ENCODE data around the gene FRMD4A. TPM values are rescaled to one million over a fixed set of nuclear protein-coding genes. Genes with fewer than 3 reads are reported as not detected.

The FRMD4A gene
- polyA plus RNA-seq, 1 donor (not counting 4 experiments of a cell fraction or from before 2014, with no cell fraction given) = 12.9 TPM

- Histone ChIP-seq H3K9ac (ENCODE audit: control insufficient read depth, extremely low read depth, insufficient read depth, low read length) (no peak overlapping the region), H3K27me3 (ENCODE audit: control insufficient read depth, extremely low read depth, insufficient read depth, low read length) (peaks cover 10% of the 10 kb centered on the region), H3K27ac (ENCODE audit: control insufficient read depth, insufficient read depth, low read length) (no peak overlapping the region), H3K79me2 (ENCODE audit: control insufficient read depth, insufficient read depth, low read length) (no peaks in the 10 kb centered on the region), H3K4me2 (ENCODE audit: control insufficient read depth, extremely low read depth, insufficient read depth, low read depth, low read length) (no peak overlapping the region), H3K4me3 (ENCODE audit: control insufficient read depth in 2 of 3, extremely low read depth in 1 of 3, insufficient read depth in 2 of 3, low read depth in 1 of 3, low read length in 3 of 3) (no peak overlapping the region), H3K9me1 (ENCODE audit: control insufficient read depth, extremely low read depth, insufficient read depth, low read length) (no peaks in the 10 kb centered on the region), H2AFZ (ENCODE audit: control insufficient read depth, low read length) (no peak overlapping the region), H3K36me3 (ENCODE audit: control insufficient read depth in 2 of 2, extremely low read depth in 1 of 2, insufficient read depth in 2 of 2, low read length in 2 of 2) (no peaks in the 10 kb centered on the region), H3K4me1 (ENCODE audit: control insufficient read depth, extremely low read depth, insufficient read depth, low read length) (peaks cover 9% of the 10 kb centered on the region), H4K20me1 (ENCODE audit: control insufficient read depth, extremely low read depth, insufficient read depth, low read length) (no peaks in the 10 kb centered on the region), H3K9me3 (ENCODE audit: control insufficient read depth, low read depth, low read length) (no peaks in the 10 kb centered on the region)
- dilution Hi-C loops (cut with MboI; ENCODE audit: extremely low pct_ligation_motif_present, low sequenced_read_pairs) = loop anchor here (10.0 kb wide), 1 partner anchor 304 kb away; no protein-coding TSS in a partner anchor
- no peak for FAIRE-seq
- DNase-seq (ENCODE audit: low read depth, low spot score) = no peak
- TF ChIP-seq EZH2 (IDR thresholded peaks at IDR 0.05; ENCODE audit: low read length) = no peak
- TF ChIP-seq, protein P1, sequence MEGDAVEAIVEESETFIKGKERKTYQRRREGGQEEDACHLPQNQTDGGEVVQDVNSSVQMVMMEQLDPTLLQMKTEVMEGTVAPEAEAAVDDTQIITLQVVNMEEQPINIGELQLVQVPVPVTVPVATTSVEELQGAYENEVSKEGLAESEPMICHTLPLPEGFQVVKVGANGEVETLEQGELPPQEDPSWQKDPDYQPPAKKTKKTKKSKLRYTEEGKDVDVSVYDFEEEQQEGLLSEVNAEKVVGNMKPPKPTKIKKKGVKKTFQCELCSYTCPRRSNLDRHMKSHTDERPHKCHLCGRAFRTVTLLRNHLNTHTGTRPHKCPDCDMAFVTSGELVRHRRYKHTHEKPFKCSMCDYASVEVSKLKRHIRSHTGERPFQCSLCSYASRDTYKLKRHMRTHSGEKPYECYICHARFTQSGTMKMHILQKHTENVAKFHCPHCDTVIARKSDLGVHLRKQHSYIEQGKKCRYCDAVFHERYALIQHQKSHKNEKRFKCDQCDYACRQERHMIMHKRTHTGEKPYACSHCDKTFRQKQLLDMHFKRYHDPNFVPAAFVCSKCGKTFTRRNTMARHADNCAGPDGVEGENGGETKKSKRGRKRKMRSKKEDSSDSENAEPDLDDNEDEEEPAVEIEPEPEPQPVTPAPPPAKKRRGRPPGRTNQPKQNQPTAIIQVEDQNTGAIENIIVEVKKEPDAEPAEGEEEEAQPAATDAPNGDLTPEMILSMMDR (optimal IDR thresholded peaks at IDR 0.05 in 1 of 3, IDR thresholded peaks at IDR 0.05 in 1 of 3, conservative IDR thresholded peaks at IDR 0.05 in 1 of 3; ENCODE audit: extremely low read depth in 1 of 3, insufficient read depth in 2 of 3, low read length in 3 of 3) = no peak
These were observed 149.7 kb downstream of the FRMD4A start for GRCh38 chr10:14180911-14181566.

DNA sequence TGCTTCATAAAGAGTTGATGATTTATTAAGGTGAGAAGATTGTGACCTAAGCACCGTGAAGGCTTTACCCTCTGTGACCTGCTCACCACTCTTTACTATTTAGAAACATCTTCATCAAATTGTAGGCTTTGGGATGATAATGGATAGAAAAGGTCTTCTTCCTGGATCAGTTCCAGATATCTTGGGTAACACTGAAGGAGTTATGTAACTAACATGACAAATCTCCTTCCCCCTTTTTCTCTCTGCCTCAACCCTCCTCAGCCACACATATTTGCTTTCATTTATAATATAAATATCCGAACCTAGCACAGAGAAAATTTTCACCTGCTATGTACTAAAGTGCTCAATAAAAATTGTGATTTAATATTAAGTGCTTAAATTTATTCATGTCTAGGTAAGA lies 151.5 kb downstream of the FRMD4A start:
- H4K20me1 ChIP-seq (ENCODE audit: control insufficient read depth, extremely low read depth, insufficient read depth, low read length) = no peaks in the 10 kb centered on the region
- H3K9ac ChIP-seq (ENCODE audit: control insufficient read depth, extremely low read depth, insufficient read depth, low read length) = no peak overlapping the region
- H3K9me1 ChIP-seq (ENCODE audit: control insufficient read depth, extremely low read depth, insufficient read depth, low read length) = no peaks in the 10 kb centered on the region
- no peaks in the 10 kb centered on the region for H3K79me2 ChIP-seq (ENCODE audit: control insufficient read depth, insufficient read depth, low read length)
- peaks cover 25% of the 10 kb centered on the region for H3K27me3 ChIP-seq (ENCODE audit: control insufficient read depth, extremely low read depth, insufficient read depth, low read length)
- no peaks in the 10 kb centered on the region for H3K9me3 ChIP-seq (ENCODE audit: control insufficient read depth, low read depth, low read length)
- no peaks in the 10 kb centered on the region for H3K36me3 ChIP-seq (ENCODE audit: control insufficient read depth in 2 of 2, extremely low read depth in 1 of 2, insufficient read depth in 2 of 2, low read length in 2 of 2)
- no peak overlapping the region for H3K4me3 ChIP-seq (ENCODE audit: control insufficient read depth in 2 of 3, extremely low read depth in 1 of 3, insufficient read depth in 2 of 3, low read depth in 1 of 3, low read length in 3 of 3)
- DNase-seq (ENCODE audit: low read depth, low spot score) (no peak), FAIRE-seq (no peak)
- TF ChIP-seq, protein P1 (optimal IDR thresholded peaks at IDR 0.05 in 1 of 3, IDR thresholded peaks at IDR 0.05 in 1 of 3, conservative IDR thresholded peaks at IDR 0.05 in 1 of 3; ENCODE audit: extremely low read depth in 1 of 3, insufficient read depth in 2 of 3, low read length in 3 of 3) = no peak
- no peak for TF ChIP-seq EZH2 (IDR thresholded peaks at IDR 0.05; ENCODE audit: low read length)
- peaks cover 2% of the 10 kb centered on the region for H3K4me1 ChIP-seq (ENCODE audit: control insufficient read depth, extremely low read depth, insufficient read depth, low read length)
- no peak overlapping the region for H2AFZ ChIP-seq (ENCODE audit: control insufficient read depth, low read length)
- dilution Hi-C loops (cut with MboI; ENCODE audit: extremely low pct_ligation_motif_present, low sequenced_read_pairs) = no loop called here
- no peak overlapping the region for H3K4me2 ChIP-seq (ENCODE audit: control insufficient read depth, extremely low read depth, insufficient read depth, low read depth, low read length)
- no peak overlapping the region for H3K27ac ChIP-seq (ENCODE audit: control insufficient read depth, insufficient read depth, low read length)
